ENCODE data around the gene IL17D. TPM values are rescaled to one million over a fixed set of nuclear protein-coding genes. Genes with fewer than 3 reads are reported as not detected.

Gene IL17D
- total and polyA plus RNA-seq, 2 donors (not counting 3 experiments of a cell fraction or from before 2014, with no cell fraction given) = 4.0 to 6.1 TPM

DNA sequence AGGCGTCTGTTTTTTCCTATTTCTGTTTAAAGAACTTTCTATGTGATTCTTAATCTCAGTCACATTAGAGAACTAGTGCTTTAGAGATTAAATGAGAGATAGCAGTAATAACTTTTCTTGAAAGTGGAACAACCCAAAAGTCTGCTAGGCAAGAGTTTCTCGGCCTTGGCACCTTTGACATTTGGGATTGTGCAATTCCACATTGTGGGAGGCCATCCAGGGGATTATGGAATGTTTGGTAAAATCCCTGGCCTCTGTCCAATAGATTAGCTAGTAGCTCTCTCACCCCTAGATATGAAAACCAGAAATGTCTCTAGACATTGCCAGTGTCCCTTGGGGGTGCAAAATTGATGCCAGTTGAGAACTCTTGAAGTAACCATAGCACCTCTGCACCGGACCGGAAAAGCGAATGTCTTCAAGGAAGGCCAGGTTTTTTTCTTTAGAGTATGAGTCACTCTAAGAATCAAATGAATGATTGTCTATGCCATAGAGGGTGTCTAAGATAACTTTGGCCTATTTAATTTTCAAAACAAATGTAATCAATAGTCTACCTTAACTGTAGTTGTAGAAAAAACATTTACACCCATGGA is 45.0 kb upstream of the IL17D start:
- Histone ChIP-seq H3K4me2 (ENCODE audit: insufficient read depth, low read length) (no peak overlapping the region), H3K27ac (ENCODE audit: insufficient read depth, low read depth, low read length) (no peak overlapping the region), H3K4me1 (ENCODE audit: control insufficient read depth, extremely low read depth, insufficient read depth, low read length) (peaks cover 15% of the 10 kb centered on the region), H2AFZ (ENCODE audit: low read depth, low read length) (no peak overlapping the region), H3K36me3 (ENCODE audit: control insufficient read depth in 2 of 2, extremely low read depth in 1 of 2, insufficient read depth in 2 of 2, low read length in 2 of 2) (no peaks in the 10 kb centered on the region), H3K9me3 (replicated peaks; ENCODE audit: control insufficient read depth, insufficient read depth, low read length) (no peaks in the 10 kb centered on the region), H3K27me3 (ENCODE audit: control insufficient read depth in 2 of 2, insufficient read depth in 2 of 2, low read length in 2 of 2) (no peaks in the 10 kb centered on the region), H4K20me1 (replicated peaks; ENCODE audit: control insufficient read depth, extremely low read depth, insufficient read depth, low read length) (no peaks in the 10 kb centered on the region), H3K9me1 (replicated peaks; ENCODE audit: control insufficient read depth, extremely low read depth, insufficient read depth, low read length) (no peaks in the 10 kb centered on the region), H3K9ac (replicated peaks; ENCODE audit: extremely low read depth, insufficient read depth, low read length) (no peak overlapping the region), H3K4me3 (replicated peaks in 1 of 3; ENCODE audit: insufficient read depth in 1 of 3, low read depth in 1 of 3, low read length in 3 of 3) (no peak overlapping the region), H3K79me2 (ENCODE audit: control insufficient read depth, insufficient read depth, low read length) (no peaks in the 10 kb centered on the region)
- no TSS peak for BruUV-seq (replicated peaks)
- dilution Hi-C loops (cut with MboI; ENCODE audit: extremely low pct_ligation_motif_present, low sequenced_read_pairs) (no loop called here), intact Hi-C loops (cut with micrococcal nuclease) (no loop called here)
- CTCF ChIA-PET = no interaction called here
- no peak for FAIRE-seq
- DNase-seq (ENCODE audit: low read depth, low spot score) = no peak
- TF ChIP-seq, protein P1, sequence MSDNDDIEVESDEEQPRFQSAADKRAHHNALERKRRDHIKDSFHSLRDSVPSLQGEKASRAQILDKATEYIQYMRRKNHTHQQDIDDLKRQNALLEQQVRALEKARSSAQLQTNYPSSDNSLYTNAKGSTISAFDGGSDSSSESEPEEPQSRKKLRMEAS (IDR thresholded peaks at IDR 0.05; ENCODE audit: insufficient read depth, insufficient read length) = no peak
- TF ChIP-seq EZH2 (IDR thresholded peaks at IDR 0.05; ENCODE audit: borderline replicate concordance, low read depth, low read length, severe bottlenecking) (no peak), GATA2 (IDR thresholded peaks at IDR 0.05; ENCODE audit: insufficient read depth, insufficient read length, low read depth, low read length) (no peak), MYC (IDR thresholded peaks at IDR 0.05; ENCODE audit: low read depth, low read length) (no peak), POLR2AphosphoS5 (IDR thresholded peaks at IDR 0.05; ENCODE audit: insufficient read depth, low read depth, low read length) (no peak)
- POLR2A ChIA-PET = no interaction called here

DNA sequence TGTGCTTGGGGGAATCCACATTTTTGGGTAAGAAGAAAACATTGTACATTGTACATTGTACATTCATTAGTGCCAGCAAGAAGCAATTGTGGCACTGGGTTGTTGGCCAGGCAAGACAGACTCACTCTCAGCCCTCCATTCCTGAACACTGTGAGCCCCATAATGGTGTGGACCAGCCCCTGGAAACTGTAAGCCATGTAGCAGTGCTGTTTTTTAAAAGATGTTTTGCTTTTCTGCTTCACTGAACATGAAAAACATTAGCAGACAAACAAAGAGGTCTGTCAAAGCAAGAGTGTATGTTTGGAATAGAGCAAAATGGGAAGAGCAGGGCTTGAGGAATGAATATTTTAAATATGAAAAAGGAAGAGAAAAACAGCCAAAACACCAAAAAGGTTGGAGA is 39.1 kb upstream of the IL17D start:
- no peak overlapping the region for H3K9ac ChIP-seq (replicated peaks; ENCODE audit: extremely low read depth, insufficient read depth, low read length)

More for the DNA sequence above, 39.1 kb upstream of the IL17D start:
- H3K4me1 ChIP-seq (ENCODE audit: control insufficient read depth, extremely low read depth, insufficient read depth, low read length) = no peaks in the 10 kb centered on the region
- no peak overlapping the region for H2AFZ ChIP-seq (ENCODE audit: low read depth, low read length)
- no peak for TF ChIP-seq GATA2 (IDR thresholded peaks at IDR 0.05; ENCODE audit: insufficient read depth, insufficient read length, low read depth, low read length)
- no peak for TF ChIP-seq FOS (IDR thresholded peaks at IDR 0.05; ENCODE audit: borderline replicate concordance, insufficient read depth, low read length)
- no peak for TF ChIP-seq POLR2AphosphoS5 (IDR thresholded peaks at IDR 0.05; ENCODE audit: insufficient read depth, low read depth, low read length)
- TF ChIP-seq POLR2A (IDR thresholded peaks at IDR 0.05; ENCODE audit: low read depth, low read length) = no peak
- FAIRE-seq (no peak), DNase-seq (ENCODE audit: low read depth, low spot score) (no peak)
- H3K79me2 ChIP-seq (ENCODE audit: control insufficient read depth, insufficient read depth, low read length) = no peaks in the 10 kb centered on the region
- no peaks in the 10 kb centered on the region for H3K27me3 ChIP-seq (ENCODE audit: control insufficient read depth in 2 of 2, insufficient read depth in 2 of 2, low read length in 2 of 2)
- ChIA-PET CTCF (no interaction called here), POLR2A (no interaction called here)
- no peaks in the 10 kb centered on the region for H3K9me1 ChIP-seq (replicated peaks; ENCODE audit: control insufficient read depth, extremely low read depth, insufficient read depth, low read length)
- H4K20me1 ChIP-seq (replicated peaks; ENCODE audit: control insufficient read depth, extremely low read depth, insufficient read depth, low read length) = no peaks in the 10 kb centered on the region
- dilution Hi-C loops (cut with MboI; ENCODE audit: extremely low pct_ligation_motif_present, low sequenced_read_pairs) = no loop called here
- no peak overlapping the region for H3K27ac ChIP-seq (ENCODE audit: insufficient read depth, low read depth, low read length)
- no TSS peak for BruUV-seq (replicated peaks)
- intact Hi-C loops (cut with micrococcal nuclease) = no loop called here
- H3K9me3 ChIP-seq (replicated peaks; ENCODE audit: control insufficient read depth, insufficient read depth, low read length) = no peaks in the 10 kb centered on the region
- H3K4me2 ChIP-seq (ENCODE audit: insufficient read depth, low read length) = no peak overlapping the region
- H3K36me3 ChIP-seq (ENCODE audit: control insufficient read depth in 2 of 2, extremely low read depth in 1 of 2, insufficient read depth in 2 of 2, low read length in 2 of 2) = no peaks in the 10 kb centered on the region
- no peak overlapping the region for H3K4me3 ChIP-seq (replicated peaks in 1 of 3; ENCODE audit: insufficient read depth in 1 of 3, low read depth in 1 of 3, low read length in 3 of 3)
